ENCODE measurements around the gene TTLL12. TPM values are rescaled to one million over a fixed set of nuclear protein-coding genes. Genes with fewer than 3 reads are reported as not detected.

Gene TTLL12
- total RNA-seq, 1 donor from 2014 or later: 40.9 TPM

- Mint-ChIP-seq H3K27ac (no peak overlapping the region), H3K9me3 (ENCODE audit: low read depth) (no peaks in the 10 kb centered on the region), H3K36me3 (ENCODE audit: insufficient read depth) (no peaks in the 10 kb centered on the region), H3K4me1 (ENCODE audit: low read depth) (no peaks in the 10 kb centered on the region), H3K4me3 (ENCODE audit: low read depth) (no peak overlapping the region), H3K27me3 (peaks cover 38% of the 10 kb centered on the region)
- no peak for DNase-seq (ENCODE audit: low spot score, unreplicated experiment)
- TF ChIP-seq, protein P1, sequence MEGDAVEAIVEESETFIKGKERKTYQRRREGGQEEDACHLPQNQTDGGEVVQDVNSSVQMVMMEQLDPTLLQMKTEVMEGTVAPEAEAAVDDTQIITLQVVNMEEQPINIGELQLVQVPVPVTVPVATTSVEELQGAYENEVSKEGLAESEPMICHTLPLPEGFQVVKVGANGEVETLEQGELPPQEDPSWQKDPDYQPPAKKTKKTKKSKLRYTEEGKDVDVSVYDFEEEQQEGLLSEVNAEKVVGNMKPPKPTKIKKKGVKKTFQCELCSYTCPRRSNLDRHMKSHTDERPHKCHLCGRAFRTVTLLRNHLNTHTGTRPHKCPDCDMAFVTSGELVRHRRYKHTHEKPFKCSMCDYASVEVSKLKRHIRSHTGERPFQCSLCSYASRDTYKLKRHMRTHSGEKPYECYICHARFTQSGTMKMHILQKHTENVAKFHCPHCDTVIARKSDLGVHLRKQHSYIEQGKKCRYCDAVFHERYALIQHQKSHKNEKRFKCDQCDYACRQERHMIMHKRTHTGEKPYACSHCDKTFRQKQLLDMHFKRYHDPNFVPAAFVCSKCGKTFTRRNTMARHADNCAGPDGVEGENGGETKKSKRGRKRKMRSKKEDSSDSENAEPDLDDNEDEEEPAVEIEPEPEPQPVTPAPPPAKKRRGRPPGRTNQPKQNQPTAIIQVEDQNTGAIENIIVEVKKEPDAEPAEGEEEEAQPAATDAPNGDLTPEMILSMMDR (IDR thresholded peaks at IDR 0.05; ENCODE audit: unreplicated experiment): no peak
Measured at GRCh38 chr22:43213962-43214361, 27.0 kb upstream of the TTLL12 start.

DNA sequence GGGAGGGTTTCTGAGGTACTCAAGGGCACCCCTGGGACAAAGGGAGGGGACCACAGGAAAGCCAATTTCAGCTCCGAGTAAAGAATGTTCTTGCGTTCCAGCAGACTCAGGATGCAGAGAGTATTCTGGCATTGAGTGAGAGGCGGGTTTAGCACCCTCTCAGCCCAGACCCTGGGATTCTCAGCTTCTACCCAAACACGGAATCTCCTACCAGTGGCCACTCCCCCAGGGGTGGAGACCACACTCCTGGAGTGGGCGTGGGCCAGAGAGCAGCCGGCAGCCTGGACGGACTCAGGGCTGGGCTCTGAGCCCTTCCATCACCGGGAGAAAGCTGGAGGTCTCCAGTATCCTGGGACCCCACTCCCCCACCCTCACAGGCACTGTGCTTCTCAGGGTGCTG, 26.1 kb upstream of the TTLL12 start:
- Mint-ChIP-seq H3K27ac (no peak overlapping the region), H3K4me3 (ENCODE audit: low read depth) (no peak overlapping the region), H3K27me3 (peaks cover 34% of the 10 kb centered on the region), H3K36me3 (ENCODE audit: insufficient read depth) (no peaks in the 10 kb centered on the region), H3K4me1 (ENCODE audit: low read depth) (no peaks in the 10 kb centered on the region), H3K9me3 (ENCODE audit: low read depth) (no peaks in the 10 kb centered on the region)
- TF ChIP-seq, protein P1 (IDR thresholded peaks at IDR 0.05; ENCODE audit: unreplicated experiment): no peak
- DNase-seq (ENCODE audit: low spot score, unreplicated experiment): no peak

DNA sequence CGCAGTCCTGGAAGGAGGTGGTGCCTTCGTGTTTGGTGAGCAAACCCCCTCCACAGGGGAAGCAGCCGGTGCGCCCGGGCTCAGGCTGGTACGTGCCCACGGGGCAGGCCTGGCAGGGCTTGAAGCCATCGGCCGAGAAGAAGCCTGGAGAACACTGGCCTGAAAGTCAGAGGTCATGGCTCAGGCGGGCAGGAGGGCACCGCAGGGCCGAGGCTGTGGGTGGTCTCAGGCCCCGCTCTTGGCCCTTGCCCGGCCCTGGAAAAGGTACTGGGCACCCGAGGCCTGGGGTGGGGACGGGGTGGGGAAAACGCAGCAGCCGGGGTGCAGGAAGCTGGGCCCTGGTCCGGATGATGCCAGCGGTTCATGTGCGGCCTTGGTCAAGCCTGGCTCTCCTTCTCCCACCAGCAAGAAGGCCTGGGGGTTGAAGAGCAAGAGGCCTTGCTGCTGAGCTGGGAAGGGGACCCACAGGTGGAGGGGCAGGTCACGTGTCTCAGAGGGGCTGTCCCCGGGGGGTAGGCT, 25.6 kb upstream of the TTLL12 start:
- DNase-seq (ENCODE audit: low spot score, unreplicated experiment): no peak
- H3K27ac Mint-ChIP-seq: no peak overlapping the region
- H3K9me3 Mint-ChIP-seq (ENCODE audit: low read depth): no peaks in the 10 kb centered on the region
- H3K27me3 Mint-ChIP-seq: peaks cover 29% of the 10 kb centered on the region
- TF ChIP-seq, protein P1 (IDR thresholded peaks at IDR 0.05; ENCODE audit: unreplicated experiment): no peak
- no peak overlapping the region for H3K4me3 Mint-ChIP-seq (ENCODE audit: low read depth)
- no peaks in the 10 kb centered on the region for H3K36me3 Mint-ChIP-seq (ENCODE audit: insufficient read depth)
- H3K4me1 Mint-ChIP-seq (ENCODE audit: low read depth): no peaks in the 10 kb centered on the region

- Mint-ChIP-seq H3K9me3 (ENCODE audit: low read depth) (no peaks in the 10 kb centered on the region), H3K27me3 (peaks cover 24% of the 10 kb centered on the region), H3K4me1 (ENCODE audit: low read depth) (no peaks in the 10 kb centered on the region), H3K27ac (no peak overlapping the region), H3K4me3 (ENCODE audit: low read depth) (no peak overlapping the region), H3K36me3 (ENCODE audit: insufficient read depth) (no peaks in the 10 kb centered on the region)
- DNase-seq (ENCODE audit: low spot score, unreplicated experiment): no peak
- TF ChIP-seq, protein P1 (IDR thresholded peaks at IDR 0.05; ENCODE audit: unreplicated experiment): no peak
Measured at GRCh38 chr22:43211941-43212433, 25.1 kb upstream of the TTLL12 start.

DNA sequence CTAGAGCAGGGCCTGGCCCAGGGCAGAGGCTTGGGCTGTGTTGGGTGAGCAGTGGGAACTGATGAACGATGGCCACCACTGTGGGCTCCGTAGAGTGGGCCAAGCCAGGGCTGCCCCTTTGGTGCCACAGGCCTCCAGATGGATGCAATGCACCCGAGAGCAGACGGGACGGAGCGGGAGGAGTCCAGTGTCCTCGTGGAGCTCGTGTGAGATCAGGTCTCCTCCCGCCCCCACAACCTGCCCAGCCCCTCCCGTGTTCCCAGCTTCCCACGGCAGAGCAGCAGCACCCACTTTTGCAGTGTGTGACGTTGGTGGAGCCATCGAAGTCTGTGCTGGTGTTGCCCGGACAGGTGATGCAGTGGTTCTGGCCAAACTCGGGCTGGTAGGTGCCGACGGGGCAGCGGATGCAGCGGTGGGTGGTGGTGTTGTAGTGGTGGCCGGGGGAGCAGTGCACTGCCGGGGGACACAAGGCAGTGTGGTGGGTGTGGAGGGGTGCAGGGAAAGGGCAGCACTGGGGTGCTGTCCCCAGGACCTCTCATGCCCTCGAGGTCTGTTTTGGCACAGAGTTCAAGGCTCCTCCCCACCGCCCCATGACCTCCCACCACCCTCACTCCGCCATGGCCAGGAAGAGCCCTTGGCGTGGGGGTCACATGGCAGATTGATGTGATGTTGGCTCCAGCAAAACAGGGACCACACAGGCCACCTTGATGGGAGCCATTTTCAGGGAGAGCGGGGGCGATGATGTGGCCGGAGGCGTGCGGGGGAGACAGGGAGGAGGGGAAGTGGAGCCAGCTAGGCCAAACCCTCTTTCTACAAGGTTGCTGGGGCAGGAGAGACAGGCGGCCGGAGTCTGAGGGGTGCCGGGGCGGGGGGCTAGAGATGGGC, 23.9 kb upstream of the TTLL12 start:
- TF ChIP-seq, protein P1 (IDR thresholded peaks at IDR 0.05; ENCODE audit: unreplicated experiment): no peak
- no peak overlapping the region for H3K27ac Mint-ChIP-seq
- H3K4me1 Mint-ChIP-seq (ENCODE audit: low read depth): no peaks in the 10 kb centered on the region
- no peak overlapping the region for H3K4me3 Mint-ChIP-seq (ENCODE audit: low read depth)
- DNase-seq (ENCODE audit: low spot score, unreplicated experiment): no peak
- no peaks in the 10 kb centered on the region for H3K9me3 Mint-ChIP-seq (ENCODE audit: low read depth)
- H3K36me3 Mint-ChIP-seq (ENCODE audit: insufficient read depth): no peaks in the 10 kb centered on the region
- H3K27me3 Mint-ChIP-seq: peaks cover 21% of the 10 kb centered on the region
